ELF-1 (cell line): ENCODE data around the gene EPC2.
A peak's percentile ranks its signal among the peaks of the same experiment; 100 is the strongest.

Experiments
- DNase-seq: peaks from one replicate; pipeline ENCODE4 v3.0.0-alpha.2; 2016; ENCODE audit warnings: low read depth, low spot score

The EPC2 gene

GRCh38 chr2:148810081-148810480 is 165.5 kb downstream of the EPC2 start:
- no peak for DNase-seq

GRCh38 chr2:148812306-148812705 is 167.8 kb downstream of the EPC2 start:
- no peak for DNase-seq

- DNase-seq: peak; percentile 97
Measured at GRCh38 chr2:148813603-148814065, 169.1 kb downstream of the EPC2 start.

GRCh38 chr2:148814143-148814859 is 169.8 kb downstream of the EPC2 start:
- DNase-seq: no peak

GRCh38 chr2:148814860-148815419 is 170.4 kb downstream of the EPC2 start:
- DNase-seq: no peak

GRCh38 chr2:148816176-148816575 is 171.6 kb downstream of the EPC2 start:
- DNase-seq: no peak

GRCh38 chr2:148817210-148817708 is 172.7 kb downstream of the EPC2 start:
- DNase-seq: no peak

- no peak for DNase-seq
Measured at GRCh38 chr2:148819019-148819585, 174.6 kb downstream of the EPC2 start.

- no peak for DNase-seq
Measured at GRCh38 chr2:148824190-148824589, 179.6 kb downstream of the EPC2 start.

GRCh38 chr2:148826791-148827190 is 182.2 kb downstream of the EPC2 start:
- DNase-seq: no peak

- no peak for DNase-seq
Measured at GRCh38 chr2:148828941-148829340, 184.4 kb downstream of the EPC2 start.

- peak; percentile 36 for DNase-seq
Measured at GRCh38 chr2:148829618-148830017, 185.1 kb downstream of the EPC2 start.

GRCh38 chr2:148832637-148833036 is 188.1 kb downstream of the EPC2 start:
- DNase-seq: no peak
